Measurements from ENCODE around the gene SYCE1.
"Not testable (repeated sequence)": the region's sequence is repeated elsewhere in the genome, so short reads cannot be mapped to it uniquely, and the experiment has no call there.

Gene SYCE1

GRCh38 chr10:133555521-133555920 lies 9.9 kb downstream of the SYCE1 start:
- no peak for DNase-seq (ENCODE audit: extremely low read depth, insufficient read length)
- TF ChIP-seq CTCF (IDR thresholded peaks at IDR 0.05; ENCODE audit: insufficient read depth, low read length, poor library complexity, severe bottlenecking) = no peak
- H3K4me3 ChIP-seq (replicated peaks; ENCODE audit: low read depth, low read length) = no peak overlapping the region
- H3K36me3 ChIP-seq (ENCODE audit: control insufficient read depth, insufficient read depth, low read length) = no peaks in the 10 kb centered on the region
- no peaks in the 10 kb centered on the region; the same call in 1 of the 2 replicates for H3K27me3 ChIP-seq (replicated peaks; ENCODE audit: control insufficient read depth, insufficient read depth, low read length)

DNA sequence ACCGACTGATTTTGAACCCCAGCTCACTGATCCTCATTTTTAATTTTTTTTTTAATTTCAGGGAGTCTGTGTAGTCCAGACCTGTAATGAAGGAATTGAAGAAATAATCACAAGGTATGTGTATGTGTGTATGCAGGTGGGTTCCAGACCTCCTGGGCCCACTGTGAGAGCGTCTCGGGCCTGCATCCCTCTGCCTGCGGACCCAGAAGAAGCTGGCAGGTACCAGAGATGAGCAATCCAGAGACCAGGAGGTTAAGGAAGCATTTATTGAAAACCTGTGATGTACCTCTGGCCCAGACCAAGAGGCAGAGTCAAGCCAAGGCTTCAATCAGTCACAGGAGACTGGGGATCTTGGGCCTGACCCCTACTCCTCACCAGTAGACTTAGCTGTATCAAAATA lies 10.8 kb downstream of the SYCE1 start:
- no peaks in the 10 kb centered on the region; the same call in 1 of the 2 replicates for H3K27me3 ChIP-seq (replicated peaks; ENCODE audit: control insufficient read depth, insufficient read depth, low read length)

GRCh38 chr10:133544506-133544905 lies 20.9 kb downstream of the SYCE1 start:
- Histone ChIP-seq H3K4me3 (replicated peaks; ENCODE audit: low read depth, low read length) (no peak overlapping the region), H3K27me3 (replicated peaks; ENCODE audit: control insufficient read depth, insufficient read depth, low read length) (no peaks in the 10 kb centered on the region), H3K36me3 (ENCODE audit: control insufficient read depth, insufficient read depth, low read length) (no peaks in the 10 kb centered on the region)
- no peak for TF ChIP-seq CTCF (IDR thresholded peaks at IDR 0.05; ENCODE audit: insufficient read depth, low read length, poor library complexity, severe bottlenecking)
- DNase-seq (ENCODE audit: extremely low read depth, insufficient read length) = no peak

More for the DNA sequence above, 10.8 kb downstream of the SYCE1 start:
- H3K4me3 ChIP-seq (replicated peaks; ENCODE audit: low read depth, low read length) = no peak overlapping the region
- TF ChIP-seq CTCF (IDR thresholded peaks at IDR 0.05; ENCODE audit: insufficient read depth, low read length, poor library complexity, severe bottlenecking) = no peak
- no peak for DNase-seq (ENCODE audit: extremely low read depth, insufficient read length)
- no peaks in the 10 kb centered on the region for H3K36me3 ChIP-seq (ENCODE audit: control insufficient read depth, insufficient read depth, low read length)

- DNase-seq (ENCODE audit: extremely low read depth, insufficient read length); H3K36me3 ChIP-seq (ENCODE audit: control insufficient read depth, insufficient read depth, low read length); H3K27me3 ChIP-seq (replicated peaks; ENCODE audit: control insufficient read depth, insufficient read depth, low read length); H3K4me3 ChIP-seq (replicated peaks; ENCODE audit: low read depth, low read length): not testable (repeated sequence)
Measured at GRCh38 chr10:133541441-133541975, 23.9 kb downstream of the SYCE1 start.

- TF ChIP-seq CTCF (IDR thresholded peaks at IDR 0.05; ENCODE audit: insufficient read depth, low read length, poor library complexity, severe bottlenecking) = no peak
- no peaks in the 10 kb centered on the region; the same call in 1 of the 2 replicates for H3K27me3 ChIP-seq (replicated peaks; ENCODE audit: control insufficient read depth, insufficient read depth, low read length)
- DNase-seq (ENCODE audit: extremely low read depth, insufficient read length) = no peak
Measured at GRCh38 chr10:133537546-133538545, 27.5 kb downstream of the SYCE1 start.

GRCh38 chr10:133536198-133536597 lies 29.2 kb downstream of the SYCE1 start:
- Histone ChIP-seq H3K36me3 (ENCODE audit: control insufficient read depth, insufficient read depth, low read length) (no peaks in the 10 kb centered on the region), H3K4me3 (replicated peaks; ENCODE audit: low read depth, low read length) (no peak overlapping the region), H3K27me3 (replicated peaks; ENCODE audit: control insufficient read depth, insufficient read depth, low read length) (no peaks in the 10 kb centered on the region; the same call in 1 of the 2 replicates)
- no peak for DNase-seq (ENCODE audit: extremely low read depth, insufficient read length)
- TF ChIP-seq CTCF (IDR thresholded peaks at IDR 0.05; ENCODE audit: insufficient read depth, low read length, poor library complexity, severe bottlenecking) = no peak

More at GRCh38 chr10:133537546-133538545, 27.5 kb downstream of the SYCE1 start:
- Histone ChIP-seq H3K36me3 (ENCODE audit: control insufficient read depth, insufficient read depth, low read length) (no peaks in the 10 kb centered on the region), H3K4me3 (replicated peaks; ENCODE audit: low read depth, low read length) (no peak overlapping the region)

Data from GM06990 (cell line).